Endothelial cell of umbilical vein (primary cell): ENCODE measurements around the gene TRAF3IP1. TPM values are rescaled to one million over a fixed set of nuclear protein-coding genes. Genes with fewer than 3 reads are reported as not detected.

Experiments used
- BruUV-seq: library from RNA; stranded (reverse); fragments of 400-500 nt; replicated peaks from 2 replicates; lab custom pipeline; 2021; lab: Mats Ljungman, UMichigan
- CTCF ChIA-PET: fragments of 300-600, 350-600 bp; sonication (Branson Sonifier 250); formaldehyde crosslinking; loops from one replicate; lab custom pipeline; 2021; ENCODE audit warnings: antibody characterized with exemption, inconsistent platforms; lab: Charles Lee
- POLR2A ChIA-PET: fragments of 300-600, 350-600 bp; sonication (Branson Sonifier 250); formaldehyde crosslinking; loops from one replicate; lab custom pipeline; 2021; ENCODE audit warnings: antibody characterized with exemption, inconsistent platforms; lab: Charles Lee
- DNase-seq: peaks from one replicate; pipeline ENCODE4 v3.0.0-alpha.2; 2011; ENCODE audit warnings: low read depth, low spot score
- FAIRE-seq: peaks from 2 replicates; lab custom pipeline; 2011; peaks lifted over from hg19 to GRCh38; lab: Jason Lieb, UNC
- H2AFZ ChIP-seq: 2 replicates; pipeline ENCODE4 v1.6.0; 2012; ENCODE audit warnings: low read depth, low read length, control low read depth, inconsistent platforms
- H3K27ac ChIP-seq: 2 replicates; pipeline ENCODE4 v1.5.1; 2011; ENCODE audit warnings: low read depth, mild to moderate bottlenecking, control low read depth, low read length, moderate library complexity; ENCODE audit not compliant: insufficient read depth
- H3K27me3 ChIP-seq, 2 experiments: 2 replicates each; pipeline versions ENCODE4 v1.6.0 to v1.6.1; 2011; ENCODE audit warnings: low read length in 2 of 2, mixed read lengths in 1 of 2; ENCODE audit not compliant: control insufficient read depth in 2 of 2, insufficient read depth in 2 of 2
- H3K36me3 ChIP-seq, 2 experiments: 2 replicates in 1 of 2; 3 replicates in 1 of 2; pipeline ENCODE4 v1.5.1; 2011; ENCODE audit warnings: low read length in 2 of 2, mild to moderate bottlenecking in 1 of 2, moderate library complexity in 1 of 2; ENCODE audit not compliant: control insufficient read depth in 2 of 2, insufficient read depth in 2 of 2; ENCODE audit errors: extremely low read depth in 1 of 2
- H3K4me1 ChIP-seq: 3 replicates; pipeline ENCODE4 v1.5.1; 2011; ENCODE audit warnings: mild to moderate bottlenecking, low read length; ENCODE audit not compliant: control insufficient read depth, insufficient read depth; ENCODE audit errors: extremely low read depth
- H3K4me2 ChIP-seq: 2 replicates; pipeline ENCODE4 v1.6.1; 2011; ENCODE audit warnings: low read length, control low read depth, mixed read lengths; ENCODE audit not compliant: insufficient read depth
- H3K4me3 ChIP-seq, 3 experiments: fragments of 200-600 bp in 1 of 3; sonication (generic), shearing (Covaris generic) in 1 of 3; replicated peaks in 1 of 3; 2 replicates each; pipeline ENCODE4 v1.5.1; 2011 to 2016; ENCODE audit warnings: control low read depth in 3 of 3, low read length in 3 of 3, mild to moderate bottlenecking in 2 of 3, inconsistent platforms in 1 of 3, low read depth in 1 of 3, moderate library complexity in 1 of 3; ENCODE audit not compliant: insufficient read depth in 1 of 3
- H3K79me2 ChIP-seq: 2 replicates; pipeline ENCODE4 v1.6.0; 2012; ENCODE audit warnings: low read length, inconsistent platforms; ENCODE audit not compliant: control insufficient read depth, insufficient read depth
- H3K9ac ChIP-seq: replicated peaks from 2 replicates; pipeline ENCODE3; 2011; ENCODE audit warnings: low read length, control low read depth; ENCODE audit not compliant: insufficient read depth; ENCODE audit errors: extremely low read depth
- H3K9me1 ChIP-seq: replicated peaks from 3 replicates; pipeline ENCODE4 v1.6.0; 2011; ENCODE audit warnings: mild to moderate bottlenecking, low read length; ENCODE audit not compliant: control insufficient read depth, insufficient read depth; ENCODE audit errors: extremely low read depth
- H3K9me3 ChIP-seq: replicated peaks from 2 replicates; pipeline ENCODE4 v1.5.1; 2012; ENCODE audit warnings: low read length, inconsistent platforms; ENCODE audit not compliant: control insufficient read depth, insufficient read depth
- H4K20me1 ChIP-seq: replicated peaks from 2 replicates; pipeline ENCODE3; 2011; ENCODE audit warnings: mild to moderate bottlenecking, low read length; ENCODE audit not compliant: control insufficient read depth, insufficient read depth; ENCODE audit errors: extremely low read depth
- CTCF ChIP-seq, 2 donors: IDR thresholded peaks; 1 replicate in 1 of 2; 2 replicates in 1 of 2; pipeline ENCODE4 v1.5.1; 2011; ENCODE audit warnings: low read length in 2 of 2, mild to moderate bottlenecking in 2 of 2, moderate library complexity in 2 of 2, control low read depth in 1 of 2, inconsistent platforms in 1 of 2, low read depth in 1 of 2; ENCODE audit not compliant: insufficient read depth in 1 of 2; ENCODE audit errors: extremely low read depth in 1 of 2
- EZH2 ChIP-seq: IDR thresholded peaks from 2 replicates; pipeline ENCODE4 v1.6.1; 2012; ENCODE audit warnings: borderline replicate concordance, low read depth, mild to moderate bottlenecking, moderate library complexity, low read length, inconsistent platforms; ENCODE audit not compliant: severe bottlenecking
- FOS ChIP-seq: IDR thresholded peaks from 2 replicates; pipeline ENCODE4 v1.6.1; 2011; ENCODE audit warnings: mild to moderate bottlenecking, low read length, moderate library complexity, borderline replicate concordance; ENCODE audit not compliant: insufficient read depth
- GATA2 ChIP-seq: IDR thresholded peaks from 2 replicates; pipeline ENCODE4 v1.7.0; 2011; ENCODE audit warnings: low read depth, mild to moderate bottlenecking, moderate library complexity, mixed read lengths, low read length; ENCODE audit not compliant: insufficient read length, insufficient read depth
- JUN ChIP-seq: IDR thresholded peaks from 2 replicates; pipeline ENCODE4 v1.6.1; 2011; ENCODE audit warnings: borderline replicate concordance, low read depth; ENCODE audit not compliant: insufficient read length, insufficient read depth
- MAX ChIP-seq: IDR thresholded peaks from 2 replicates; pipeline ENCODE4 v1.6.1; 2011; ENCODE audit not compliant: insufficient read depth, insufficient read length
- MYC ChIP-seq: IDR thresholded peaks from one replicate; pipeline ENCODE4 v1.6.1; 2011; ENCODE audit warnings: mild to moderate bottlenecking, low read depth, low read length
- POLR2A ChIP-seq: IDR thresholded peaks from 2 replicates; pipeline ENCODE4 v1.6.1; 2012; ENCODE audit warnings: low read depth, mild to moderate bottlenecking, control low read depth, low read length
- POLR2AphosphoS5 ChIP-seq: IDR thresholded peaks from 2 replicates; pipeline ENCODE4 v1.6.1; 2012; ENCODE audit warnings: low read depth, mild to moderate bottlenecking, control low read depth, low read length, moderate library complexity; ENCODE audit not compliant: insufficient read depth
- dilution Hi-C: fragments of 300-500 bp; cut with MboI; formaldehyde crosslinking; loops from one replicate; pipeline ENCODE4 v1.15.0; 2019; ENCODE audit warnings: low sequenced_read_pairs; ENCODE audit not compliant: extremely low pct_ligation_motif_present
- intact Hi-C: fragments of 100-400 bp; cut with micrococcal nuclease; formaldehyde crosslinking; loops from one replicate; pipeline ENCODE4 v1.10.0; 2022
- polyA plus RNA-seq, 4 experiments: library from polyadenylated mRNA; depleted of rRNA in 3 of 4; stranded (reverse) in 3 of 4; unstranded in 1 of 4; fragments of >200 nt; gene quantifications; 2 replicates each; pipeline versions ENCODE4 v1.2.1 to v1.2.3, GENCODE V29; 2011 to 2012; ENCODE audit warnings: missing spikeins in 1 of 4
- total RNA-seq: library from RNA; stranded (reverse); gene quantifications from 2 replicates; pipeline ENCODE4 v1.2.3, GENCODE V29; 2021

Gene TRAF3IP1
- total and polyA plus RNA-seq, 2 donors (not counting 3 experiments of a cell fraction or from before 2014, with no cell fraction given), result 3.4 to 15.9 TPM

DNA sequence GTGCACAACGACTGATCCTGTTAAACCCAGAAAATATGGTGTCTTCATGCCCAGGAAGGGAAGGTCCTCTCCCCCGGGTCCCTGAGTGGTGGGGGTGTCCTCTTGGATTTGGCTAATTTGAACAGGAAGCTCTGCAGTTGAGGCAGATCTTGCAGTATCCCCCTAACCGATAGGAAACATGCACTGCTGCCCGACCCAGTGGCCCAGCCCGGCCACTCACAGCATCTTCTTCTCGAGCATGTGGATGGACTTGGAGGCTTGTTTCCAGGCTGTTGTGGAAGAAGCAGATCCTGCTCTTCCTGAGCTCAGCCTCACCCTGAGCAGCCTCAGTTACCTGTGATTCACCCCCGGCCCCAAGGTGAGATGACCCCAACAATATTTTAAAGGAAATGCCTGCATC lies 60.0 kb downstream of the TRAF3IP1 start:
- dilution Hi-C loops (no loop called here), intact Hi-C loops (no loop called here)
- peak overlapping the region; percentile 67 for H3K27ac ChIP-seq
- no peaks in the 10 kb centered on the region for H4K20me1 ChIP-seq
- TF ChIP-seq JUN, result no peak
- TF ChIP-seq FOS, result no peak
- TF ChIP-seq POLR2A, result no peak
- no peak for TF ChIP-seq MYC
- TF ChIP-seq EZH2, result no peak
- H3K9me1 ChIP-seq, result no peaks in the 10 kb centered on the region
- no peak overlapping the region for H3K9ac ChIP-seq
- FAIRE-seq, result no peak
- H3K4me2 ChIP-seq, result peak overlapping the region; percentile 43
- H3K27me3 ChIP-seq, result no peaks in the 10 kb centered on the region
- no peaks in the 10 kb centered on the region for H3K9me3 ChIP-seq
- BruUV-seq, result no TSS peak
- H2AFZ ChIP-seq, result no peak overlapping the region
- ChIA-PET CTCF (interaction anchor here (1.9 kb wide), 1 partner anchor 10 kb away, joined by 9 read pairs; no protein-coding TSS in a partner anchor), POLR2A (no interaction called here)
- no peak for DNase-seq
- H3K4me3 ChIP-seq, result no peak overlapping the region
- H3K4me1 ChIP-seq, result peaks cover 43% of the 10 kb centered on the region
- no peaks in the 10 kb centered on the region for H3K79me2 ChIP-seq
- no peaks in the 10 kb centered on the region for H3K36me3 ChIP-seq

GRCh38 chr2:238380785-238381184 lies 60.5 kb downstream of the TRAF3IP1 start:
- FAIRE-seq, result peak; percentile 76
- peak overlapping the region; percentile 67 for H3K27ac ChIP-seq
- TF ChIP-seq POLR2AphosphoS5 (no peak), POLR2A (no peak), GATA2 (no peak), EZH2 (no peak), MAX (no peak), MYC (no peak), FOS (peak; percentile 51), CTCF (IDR thresholded peaks at IDR 0.05; ENCODE audit: extremely low read depth in 1 of 2, insufficient read depth in 1 of 2, low read depth in 1 of 2, low read length in 2 of 2) (no peak)
- H2AFZ ChIP-seq, result no peak overlapping the region
- intact Hi-C loops, result no loop called here
- H3K4me2 ChIP-seq, result peak overlapping the region; percentile 43
- CTCF ChIA-PET, result interaction anchor here (1.9 kb wide), 1 partner anchor 10 kb away, joined by 9 read pairs; no protein-coding TSS in a partner anchor
- BruUV-seq, result no TSS peak
- no peaks in the 10 kb centered on the region for H3K79me2 ChIP-seq
- POLR2A ChIA-PET, result no interaction called here
- no peaks in the 10 kb centered on the region for H4K20me1 ChIP-seq
- peak; percentile 8 for DNase-seq
- no peaks in the 10 kb centered on the region for H3K36me3 ChIP-seq
- no peak overlapping the region for H3K4me3 ChIP-seq
- dilution Hi-C loops, result no loop called here
- no peaks in the 10 kb centered on the region for H3K27me3 ChIP-seq
- H3K4me1 ChIP-seq, result peaks cover 43% of the 10 kb centered on the region
- H3K9me1 ChIP-seq, result no peaks in the 10 kb centered on the region
- H3K9ac ChIP-seq, result no peak overlapping the region
- no peaks in the 10 kb centered on the region for H3K9me3 ChIP-seq
